Measurements from ENCODE around the gene ASS1.

Gene ASS1

GRCh38 chr9:130482463-130482862 is 37.7 kb downstream of the ASS1 start:
- Histone ChIP-seq H3K27me3 (ENCODE audit: control insufficient read depth, insufficient read depth, low read length) (no peaks in the 10 kb centered on the region), H3K9me3 (ENCODE audit: control insufficient read depth, insufficient read depth, low read length) (no peaks in the 10 kb centered on the region), H3K27ac (ENCODE audit: low read length) (no peak overlapping the region), H3K4me1 (ENCODE audit: control insufficient read depth, insufficient read depth, low read length) (no peaks in the 10 kb centered on the region), H3K36me3 (ENCODE audit: control insufficient read depth, insufficient read depth, low read length) (peaks cover 4% of the 10 kb centered on the region), H3K4me3 (ENCODE audit: low read length) (no peak overlapping the region)
- DNase-seq (ENCODE audit: low read depth, low spot score), result no peak
- no CpG with 5 or more reads among the region's 5 CpGs for WGBS (ENCODE audit: insufficient coverage, insufficient read length)

GRCh38 chr9:130483371-130483971 is 38.7 kb downstream of the ASS1 start:
- no peak for DNase-seq (ENCODE audit: low read depth, low spot score)
- Histone ChIP-seq H3K4me1 (ENCODE audit: control insufficient read depth, insufficient read depth, low read length) (no peaks in the 10 kb centered on the region), H3K27ac (ENCODE audit: low read length) (no peak overlapping the region), H3K27me3 (ENCODE audit: control insufficient read depth, insufficient read depth, low read length) (no peaks in the 10 kb centered on the region), H3K36me3 (ENCODE audit: control insufficient read depth, insufficient read depth, low read length) (peaks cover 4% of the 10 kb centered on the region; the same call in 1 of the 2 replicates), H3K4me3 (ENCODE audit: low read length) (no peak overlapping the region), H3K9me3 (ENCODE audit: control insufficient read depth, insufficient read depth, low read length) (no peaks in the 10 kb centered on the region)
- WGBS (ENCODE audit: insufficient coverage, insufficient read length), result no CpG with 5 or more reads among the region's 16 CpGs

GRCh38 chr9:130484362-130485072 is 39.8 kb downstream of the ASS1 start:
- no CpG with 5 or more reads among the region's 21 CpGs for WGBS (ENCODE audit: insufficient coverage, insufficient read length)
- no peak overlapping the region for H3K27ac ChIP-seq (ENCODE audit: low read length)
- H3K36me3 ChIP-seq (ENCODE audit: control insufficient read depth, insufficient read depth, low read length), result peaks cover 6% of the 10 kb centered on the region; the same call in 1 of the 2 replicates
- no peak overlapping the region for H3K4me3 ChIP-seq (ENCODE audit: low read length)
- H3K4me1 ChIP-seq (ENCODE audit: control insufficient read depth, insufficient read depth, low read length), result no peaks in the 10 kb centered on the region
- DNase-seq (ENCODE audit: low read depth, low spot score), result no peak
- no peaks in the 10 kb centered on the region for H3K27me3 ChIP-seq (ENCODE audit: control insufficient read depth, insufficient read depth, low read length)
- H3K9me3 ChIP-seq (ENCODE audit: control insufficient read depth, insufficient read depth, low read length), result no peaks in the 10 kb centered on the region

GRCh38 chr9:130486103-130486502 is 41.3 kb downstream of the ASS1 start:
- Histone ChIP-seq H3K4me1 (ENCODE audit: control insufficient read depth, insufficient read depth, low read length) (no peaks in the 10 kb centered on the region), H3K27me3 (ENCODE audit: control insufficient read depth, insufficient read depth, low read length) (no peaks in the 10 kb centered on the region), H3K27ac (ENCODE audit: low read length) (no peak overlapping the region), H3K4me3 (ENCODE audit: low read length) (no peak overlapping the region), H3K9me3 (ENCODE audit: control insufficient read depth, insufficient read depth, low read length) (no peaks in the 10 kb centered on the region), H3K36me3 (ENCODE audit: control insufficient read depth, insufficient read depth, low read length) (0 out of 2 replicates have a peak, but pooled peaks cover 8% of the 10 kb centered on the region)
- no peak for DNase-seq (ENCODE audit: low read depth, low spot score)
- no CpG with 5 or more reads among the region's 6 CpGs for WGBS (ENCODE audit: insufficient coverage, insufficient read length)

- no CpG with 5 or more reads among the region's 6 CpGs for WGBS (ENCODE audit: insufficient coverage, insufficient read length)
- no peak for DNase-seq (ENCODE audit: low read depth, low spot score)
- H3K9me3 ChIP-seq (ENCODE audit: control insufficient read depth, insufficient read depth, low read length), result no peaks in the 10 kb centered on the region
- 0 out of 2 replicates have a peak, but pooled peaks cover 8% of the 10 kb centered on the region for H3K36me3 ChIP-seq (ENCODE audit: control insufficient read depth, insufficient read depth, low read length)
- no peak overlapping the region for H3K27ac ChIP-seq (ENCODE audit: low read length)
- H3K27me3 ChIP-seq (ENCODE audit: control insufficient read depth, insufficient read depth, low read length), result no peaks in the 10 kb centered on the region
- no peaks in the 10 kb centered on the region for H3K4me1 ChIP-seq (ENCODE audit: control insufficient read depth, insufficient read depth, low read length)
- H3K4me3 ChIP-seq (ENCODE audit: low read length), result no peak overlapping the region
These were observed 42.7 kb downstream of the ASS1 start for GRCh38 chr9:130487500-130487899.

GRCh38 chr9:130488621-130489330 is 44.0 kb downstream of the ASS1 start:
- Histone ChIP-seq H3K27me3 (ENCODE audit: control insufficient read depth, insufficient read depth, low read length) (no peaks in the 10 kb centered on the region), H3K9me3 (ENCODE audit: control insufficient read depth, insufficient read depth, low read length) (no peaks in the 10 kb centered on the region), H3K4me3 (ENCODE audit: low read length) (no peak overlapping the region), H3K36me3 (ENCODE audit: control insufficient read depth, insufficient read depth, low read length) (0 out of 2 replicates have a peak, but pooled peaks cover 8% of the 10 kb centered on the region), H3K4me1 (ENCODE audit: control insufficient read depth, insufficient read depth, low read length) (no peaks in the 10 kb centered on the region), H3K27ac (ENCODE audit: low read length) (no peak overlapping the region)
- no peak for DNase-seq (ENCODE audit: low read depth, low spot score)
- WGBS (ENCODE audit: insufficient coverage, insufficient read length), result no CpG with 5 or more reads among the region's 18 CpGs

- H3K27ac ChIP-seq (ENCODE audit: low read length), result no peak overlapping the region
- no peaks in the 10 kb centered on the region for H3K4me1 ChIP-seq (ENCODE audit: control insufficient read depth, insufficient read depth, low read length)
- no CpG with 5 or more reads among the region's 19 CpGs for WGBS (ENCODE audit: insufficient coverage, insufficient read length)
- H3K36me3 ChIP-seq (ENCODE audit: control insufficient read depth, insufficient read depth, low read length), result peaks cover 7% of the 10 kb centered on the region; the same call in 1 of the 2 replicates
- H3K9me3 ChIP-seq (ENCODE audit: control insufficient read depth, insufficient read depth, low read length), result no peaks in the 10 kb centered on the region
- no peak for DNase-seq (ENCODE audit: low read depth, low spot score)
- no peaks in the 10 kb centered on the region for H3K27me3 ChIP-seq (ENCODE audit: control insufficient read depth, insufficient read depth, low read length)
- no peak overlapping the region for H3K4me3 ChIP-seq (ENCODE audit: low read length)
These were observed 46.2 kb downstream of the ASS1 start for GRCh38 chr9:130490981-130491380.

- WGBS (ENCODE audit: insufficient coverage, insufficient read length), result no CpG with 5 or more reads among the region's 15 CpGs
These were observed 47.2 kb downstream of the ASS1 start for GRCh38 chr9:130491830-130492482.

GRCh38 chr9:130493021-130493420 is 48.3 kb downstream of the ASS1 start:
- H3K4me1 ChIP-seq (ENCODE audit: control insufficient read depth, insufficient read depth, low read length), result no peaks in the 10 kb centered on the region
- H3K27ac ChIP-seq (ENCODE audit: low read length), result no peak overlapping the region
- peaks cover 7% of the 10 kb centered on the region; the same call in 1 of the 2 replicates for H3K36me3 ChIP-seq (ENCODE audit: control insufficient read depth, insufficient read depth, low read length)
- H3K4me3 ChIP-seq (ENCODE audit: low read length), result no peak overlapping the region
- no peaks in the 10 kb centered on the region for H3K27me3 ChIP-seq (ENCODE audit: control insufficient read depth, insufficient read depth, low read length)
- no CpG with 5 or more reads among the region's 7 CpGs for WGBS (ENCODE audit: insufficient coverage, insufficient read length)
- no peaks in the 10 kb centered on the region for H3K9me3 ChIP-seq (ENCODE audit: control insufficient read depth, insufficient read depth, low read length)
- no peak for DNase-seq (ENCODE audit: low read depth, low spot score)

More at GRCh38 chr9:130491830-130492482, 47.2 kb downstream of the ASS1 start:
- no peaks in the 10 kb centered on the region for H3K27me3 ChIP-seq (ENCODE audit: control insufficient read depth, insufficient read depth, low read length)
- peaks cover 7% of the 10 kb centered on the region; the same call in 1 of the 2 replicates for H3K36me3 ChIP-seq (ENCODE audit: control insufficient read depth, insufficient read depth, low read length)
- no peaks in the 10 kb centered on the region for H3K4me1 ChIP-seq (ENCODE audit: control insufficient read depth, insufficient read depth, low read length)
- no peak overlapping the region for H3K4me3 ChIP-seq (ENCODE audit: low read length)
- H3K27ac ChIP-seq (ENCODE audit: low read length), result no peak overlapping the region
- no peak for DNase-seq (ENCODE audit: low read depth, low spot score)
- H3K9me3 ChIP-seq (ENCODE audit: control insufficient read depth, insufficient read depth, low read length), result no peaks in the 10 kb centered on the region

- no peak for DNase-seq (ENCODE audit: low read depth, low spot score)
- Histone ChIP-seq H3K36me3 (ENCODE audit: control insufficient read depth, insufficient read depth, low read length) (peaks cover 7% of the 10 kb centered on the region; the same call in 1 of the 2 replicates), H3K4me1 (ENCODE audit: control insufficient read depth, insufficient read depth, low read length) (no peaks in the 10 kb centered on the region), H3K4me3 (ENCODE audit: low read length) (no peak overlapping the region), H3K27ac (ENCODE audit: low read length) (no peak overlapping the region), H3K9me3 (ENCODE audit: control insufficient read depth, insufficient read depth, low read length) (no peaks in the 10 kb centered on the region), H3K27me3 (ENCODE audit: control insufficient read depth, insufficient read depth, low read length) (no peaks in the 10 kb centered on the region)
- no CpG with 5 or more reads among the region's 9 CpGs for WGBS (ENCODE audit: insufficient coverage, insufficient read length)
These were observed 48.7 kb downstream of the ASS1 start for GRCh38 chr9:130493476-130493875.

All from iPS DF 6.9 (cell line).